Measurements from ENCODE around the gene CMKLR1.

Gene CMKLR1

DNA sequence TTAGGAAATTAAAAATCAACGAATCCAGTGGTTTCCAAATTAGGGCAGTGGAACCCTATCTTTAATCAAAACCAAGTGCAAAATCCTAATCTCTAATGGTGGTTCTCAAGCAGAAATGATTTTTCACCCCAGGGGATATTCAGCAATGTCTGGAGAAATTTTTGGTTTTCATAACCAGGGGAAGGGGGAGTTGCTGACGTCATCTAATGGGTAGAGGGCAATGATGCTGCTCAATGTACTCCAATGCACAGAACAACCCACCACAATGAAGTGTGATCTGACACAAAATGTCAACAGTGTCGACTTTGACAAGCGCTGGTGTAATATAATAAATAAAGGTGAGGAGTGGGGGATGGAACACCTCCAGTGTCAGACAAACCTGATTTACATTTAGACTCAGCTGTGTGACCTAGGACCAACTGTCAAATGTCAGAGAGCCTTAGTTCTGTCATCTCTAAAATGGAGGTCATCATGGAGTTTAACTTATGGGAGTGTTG lies 81.5 kb downstream of the CMKLR1 start:
- DNase-seq, result no peak

DNA sequence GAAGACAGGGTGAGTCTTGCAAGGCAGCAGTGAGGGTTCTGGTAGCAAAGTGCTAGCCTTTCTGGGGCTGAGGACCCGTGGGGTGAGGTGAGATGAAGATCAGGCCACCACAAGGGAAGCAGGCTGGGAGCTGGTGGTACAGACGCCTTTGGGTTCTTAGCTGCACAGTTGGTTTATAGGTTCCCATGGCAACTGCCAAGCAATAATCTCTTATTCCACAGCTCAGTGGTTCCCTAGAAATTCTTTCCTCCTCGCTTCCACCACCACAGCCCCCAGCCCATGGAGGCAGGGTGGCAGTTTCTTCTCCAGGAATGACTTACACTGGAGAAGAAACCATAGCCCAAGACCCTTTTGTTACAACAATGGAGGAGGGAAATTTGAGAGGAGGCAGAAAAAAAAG lies 82.1 kb downstream of the CMKLR1 start:
- DNase-seq, result no peak

DNA sequence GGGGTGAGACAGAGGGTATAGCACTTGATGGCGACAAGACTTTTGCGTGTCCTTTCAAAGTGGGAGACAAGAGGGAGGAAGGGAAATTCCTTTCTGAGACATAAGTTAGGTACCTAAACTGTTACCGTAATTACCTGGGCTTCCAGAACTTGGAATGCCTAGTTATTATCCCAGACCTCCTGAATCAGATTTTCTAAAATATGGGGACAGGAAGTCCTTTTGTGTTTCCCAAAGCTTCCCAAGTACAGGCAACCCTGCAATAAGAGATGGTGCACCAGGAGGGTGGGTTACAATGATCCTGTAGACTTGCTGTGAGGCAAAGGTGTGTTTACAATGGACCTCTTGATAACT lies 83.9 kb downstream of the CMKLR1 start:
- DNase-seq, result no peak

DNA sequence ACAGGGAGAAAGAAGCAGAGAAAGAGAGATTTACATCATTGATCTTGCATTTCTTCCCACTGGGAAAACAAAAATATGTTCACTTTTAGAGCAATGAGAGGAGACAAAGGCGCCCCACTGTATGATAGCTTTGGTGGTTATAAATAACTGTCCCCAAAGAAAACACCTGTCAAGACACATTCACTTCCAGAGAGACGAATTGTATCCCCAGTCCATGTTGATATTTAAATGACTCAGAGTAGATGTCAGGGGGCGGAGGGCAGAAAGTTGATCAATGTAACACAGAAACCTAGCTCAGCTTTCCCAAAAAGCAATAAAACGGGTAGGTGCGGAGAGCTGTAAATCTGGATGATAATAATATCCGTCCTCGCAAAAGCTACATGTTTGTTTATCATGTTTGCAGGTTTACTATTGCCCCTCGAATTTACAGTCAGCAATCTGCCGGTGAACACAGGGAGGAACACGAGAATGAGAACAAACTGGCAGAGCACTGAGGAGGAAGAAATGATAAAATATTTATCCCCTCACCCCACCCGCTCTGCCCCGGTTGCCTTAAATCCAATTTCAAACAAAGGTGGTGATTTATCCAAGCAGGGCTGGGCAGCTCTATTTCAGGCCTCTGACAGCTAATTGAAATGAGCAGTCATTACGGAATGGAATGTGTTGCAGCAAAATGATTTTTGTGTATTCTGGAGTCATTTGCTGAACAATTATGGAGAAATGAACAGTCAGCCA lies 84.4 kb downstream of the CMKLR1 start:
- no peak for DNase-seq

DNA sequence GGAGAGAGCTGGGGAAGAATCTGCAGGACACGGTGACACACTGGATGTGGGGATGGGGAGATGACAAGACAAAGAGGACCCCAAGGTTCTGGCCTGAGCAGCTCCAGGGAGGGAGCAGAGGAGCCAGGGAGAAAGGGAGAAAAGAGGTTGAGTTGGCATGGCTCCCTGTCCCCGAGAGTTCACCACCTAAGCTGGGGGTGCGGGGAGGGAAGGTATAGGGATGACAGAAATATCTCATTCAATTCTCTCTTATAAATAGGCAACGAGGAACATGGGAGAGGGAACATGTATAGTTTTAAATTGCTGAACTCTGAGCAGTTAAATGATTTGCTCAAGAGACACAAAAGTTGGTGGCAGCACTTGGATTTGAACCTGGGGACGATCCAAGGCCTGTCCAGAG lies 85.1 kb downstream of the CMKLR1 start:
- no peak for DNase-seq

DNA sequence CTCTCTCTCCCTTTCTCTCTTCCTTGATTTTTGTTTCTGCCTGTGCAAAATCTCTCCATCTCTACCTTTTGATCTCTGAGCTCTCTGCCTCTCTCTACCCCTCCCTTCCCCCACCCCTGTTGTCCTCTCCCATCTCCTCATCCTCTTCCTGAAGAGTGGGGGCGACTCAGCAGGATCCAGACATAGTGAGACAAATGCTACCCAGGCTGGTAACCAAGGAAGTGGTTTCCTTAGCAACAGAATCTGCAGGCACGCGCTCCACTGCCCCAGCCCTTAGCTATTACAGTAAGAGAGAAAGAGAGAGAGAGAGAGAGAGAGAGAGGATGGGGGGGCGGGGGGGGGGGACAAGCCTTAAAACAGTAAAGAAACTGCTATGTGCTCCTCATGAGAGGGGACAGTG lies 85.6 kb downstream of the CMKLR1 start:
- no peak for DNase-seq

DNA sequence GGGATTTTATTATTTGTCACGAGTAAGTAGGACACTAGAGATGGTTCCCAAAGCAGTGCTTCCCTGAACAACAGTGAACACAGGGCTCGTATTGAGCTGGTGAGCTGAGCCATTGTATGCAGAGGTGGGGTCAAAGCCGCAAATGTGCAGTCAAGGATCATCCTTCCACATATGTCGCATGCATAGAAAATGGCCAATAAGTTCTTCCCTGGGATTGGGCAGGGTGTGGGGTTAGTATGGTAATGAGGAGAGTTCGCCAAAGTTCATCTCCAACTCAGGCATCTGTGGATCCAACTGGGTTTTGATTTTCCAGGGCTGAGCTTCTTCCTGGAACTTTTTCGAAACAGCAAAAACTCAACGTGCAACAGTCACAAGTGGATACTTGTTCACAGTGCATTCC lies 86.6 kb downstream of the CMKLR1 start:
- no peak for DNase-seq

DNA sequence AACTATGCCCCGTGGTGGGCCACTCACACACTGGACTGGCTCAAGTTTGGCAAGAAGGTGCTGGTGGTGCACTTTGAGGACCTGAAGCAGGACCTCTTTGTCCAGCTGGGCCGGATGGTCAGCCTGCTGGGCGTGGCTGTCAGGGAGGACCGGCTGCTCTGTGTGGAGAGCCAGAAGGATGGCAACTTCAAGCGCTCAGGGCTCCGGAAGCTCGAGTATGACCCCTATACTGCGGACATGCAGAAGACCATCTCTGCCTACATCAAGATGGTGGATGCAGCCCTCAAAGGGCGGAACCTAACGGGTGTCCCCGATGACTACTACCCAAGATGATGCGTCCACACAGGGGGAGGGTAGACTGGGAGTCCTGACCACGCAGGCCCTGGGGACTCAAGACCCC lies 91.1 kb downstream of the CMKLR1 start:
- no peak for DNase-seq

DNA sequence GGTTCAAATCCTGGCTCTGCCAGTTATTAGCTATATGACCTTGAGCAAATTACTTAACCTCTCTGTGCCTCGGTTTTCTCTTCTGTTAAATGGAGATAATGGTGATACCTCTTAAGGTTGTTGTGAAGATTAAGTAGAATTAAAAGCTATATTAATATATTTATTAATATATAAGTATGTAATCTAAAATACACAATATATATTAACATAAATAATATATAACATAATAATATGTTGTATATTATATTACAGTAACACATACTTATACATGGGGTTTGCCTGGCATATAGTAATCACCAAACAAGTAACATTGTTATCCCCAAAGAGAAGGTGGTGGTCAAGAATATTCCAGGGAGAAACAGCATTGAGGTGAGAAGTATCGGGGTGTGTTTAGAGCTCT lies 92.0 kb downstream of the CMKLR1 start:
- DNase-seq, result no peak

DNA sequence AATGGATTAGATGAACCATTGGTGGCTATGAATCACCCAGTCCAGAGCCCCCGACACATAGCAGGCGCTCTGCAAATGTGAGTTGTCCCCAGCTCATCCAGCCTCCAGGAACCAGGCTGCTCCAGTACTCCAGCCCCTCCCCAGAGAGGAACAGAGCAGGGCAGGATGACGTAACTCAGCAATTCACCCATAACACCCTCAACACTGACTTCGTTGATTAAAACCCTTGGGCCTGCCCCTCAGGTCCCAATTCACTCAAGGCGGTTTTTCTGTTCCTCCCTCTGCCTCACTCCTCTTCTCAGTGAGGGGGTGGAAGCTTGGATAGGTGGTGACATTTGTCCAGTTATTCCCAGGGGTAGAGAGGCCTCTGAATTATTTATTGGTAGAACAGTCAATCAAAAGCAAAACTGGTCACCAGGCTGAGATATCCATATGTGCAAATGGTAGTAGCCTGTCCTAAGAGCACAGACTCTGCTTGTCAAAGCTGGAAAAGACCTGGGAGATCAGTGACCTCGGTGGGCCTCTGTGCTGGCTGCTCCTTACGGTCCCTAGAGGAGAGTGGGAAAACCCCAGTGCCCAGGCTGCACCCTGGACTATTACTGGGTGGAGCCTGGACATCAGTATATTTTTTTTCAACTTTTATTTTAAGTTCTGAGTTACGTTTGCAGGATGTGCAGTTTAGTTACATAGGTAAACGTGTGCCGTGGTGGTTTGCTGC lies 97.0 kb downstream of the CMKLR1 start:
- DNase-seq, result no peak

DNA sequence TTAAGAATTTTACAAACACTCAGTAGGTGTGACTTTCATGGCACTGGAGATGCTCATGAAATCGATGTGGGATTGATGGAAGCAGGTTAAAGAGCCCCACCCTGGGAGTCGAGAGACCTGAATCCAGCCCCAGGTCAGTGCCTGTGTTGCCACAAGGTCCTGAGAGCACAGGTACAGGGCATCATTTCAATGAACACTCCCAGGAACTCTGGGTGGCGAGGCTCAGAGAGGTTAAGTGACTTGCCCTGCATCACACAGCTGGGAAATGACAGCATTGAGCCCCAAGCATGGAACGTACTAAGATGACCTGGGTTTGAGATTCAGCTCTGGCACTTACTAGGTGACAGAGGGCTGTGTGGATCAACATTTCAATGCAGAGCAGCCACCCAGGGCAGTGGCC lies 98.2 kb downstream of the CMKLR1 start:
- no peak for DNase-seq

DNA sequence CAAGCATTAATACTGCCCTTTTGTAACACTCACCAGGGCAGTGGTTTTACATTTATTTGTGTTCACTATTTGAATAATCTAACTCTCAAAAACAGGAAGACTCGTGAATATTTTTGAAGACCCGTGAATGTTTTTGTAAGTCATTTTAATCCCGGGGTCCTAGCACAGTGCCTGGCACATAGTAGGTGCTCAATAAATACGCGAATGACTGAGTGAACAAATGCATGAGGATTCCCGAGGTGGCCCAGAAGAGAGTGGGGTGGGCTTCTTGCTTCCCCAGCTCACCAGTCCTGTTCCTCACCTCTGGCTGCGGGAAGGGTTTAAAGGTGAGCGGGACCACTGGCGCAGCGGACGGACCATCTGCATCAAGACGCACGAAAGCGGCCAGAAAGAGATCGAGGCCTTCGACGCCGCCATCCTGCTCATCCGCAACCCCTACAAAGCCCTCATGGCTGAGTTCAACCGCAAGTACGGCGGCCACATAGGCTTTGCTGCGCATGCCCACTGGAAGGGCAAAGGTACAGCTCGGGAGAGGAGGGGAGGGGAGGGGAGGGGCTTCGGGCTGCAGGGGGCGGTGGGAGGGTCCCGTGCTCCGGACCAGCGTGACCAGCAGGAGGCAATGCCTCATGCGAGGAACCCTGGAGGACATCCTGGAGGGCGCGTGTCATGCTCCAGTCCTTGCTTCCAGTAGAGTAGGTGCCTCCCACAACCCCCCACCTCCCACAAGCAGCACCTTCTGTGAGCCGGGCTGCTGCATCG lies 98.9 kb downstream of the CMKLR1 start:
- DNase-seq, result no peak

DNA sequence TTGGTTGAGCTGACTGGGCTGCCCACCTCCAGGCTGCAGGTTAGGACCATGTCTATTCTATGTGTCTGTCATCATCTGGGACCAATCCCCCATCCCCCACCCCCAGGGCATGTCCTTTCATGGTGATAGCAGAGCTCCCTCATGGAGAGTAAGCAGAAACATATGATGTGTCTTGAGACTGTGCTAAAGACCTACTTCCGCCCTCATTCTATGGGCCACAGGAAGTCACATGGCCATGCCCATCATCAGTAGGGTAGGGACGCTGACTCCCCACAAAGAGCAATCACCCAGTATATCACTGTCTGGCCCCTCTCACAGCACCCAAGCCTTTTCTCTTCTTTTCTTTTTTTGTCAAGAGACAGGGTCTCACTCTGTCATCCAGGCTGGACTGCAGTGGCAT lies 99.7 kb downstream of the CMKLR1 start:
- DNase-seq, result no peak

DNA sequence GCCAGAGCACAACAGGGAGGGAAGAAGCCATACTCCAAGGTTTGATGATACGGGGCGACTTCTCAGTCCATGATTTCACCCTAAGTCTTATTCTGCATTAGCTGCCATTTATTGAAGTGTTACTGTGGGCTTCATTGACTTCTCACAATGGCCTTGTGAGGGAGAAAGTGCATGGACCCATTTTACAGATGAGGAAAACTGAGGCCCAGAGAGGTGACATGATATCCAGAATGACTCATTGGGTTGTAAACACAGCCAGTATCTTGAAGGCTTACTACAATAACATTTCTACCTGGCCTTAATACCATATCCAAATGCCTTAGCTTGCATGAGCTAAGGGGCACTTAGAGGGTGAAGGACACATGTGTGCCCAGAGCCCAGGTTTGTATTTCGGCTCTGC lies 100.6 kb downstream of the CMKLR1 start:
- DNase-seq, result no peak

Data from bone marrow (tissue), 2 donors.